ENCODE results near the gene NID2.

DNA sequence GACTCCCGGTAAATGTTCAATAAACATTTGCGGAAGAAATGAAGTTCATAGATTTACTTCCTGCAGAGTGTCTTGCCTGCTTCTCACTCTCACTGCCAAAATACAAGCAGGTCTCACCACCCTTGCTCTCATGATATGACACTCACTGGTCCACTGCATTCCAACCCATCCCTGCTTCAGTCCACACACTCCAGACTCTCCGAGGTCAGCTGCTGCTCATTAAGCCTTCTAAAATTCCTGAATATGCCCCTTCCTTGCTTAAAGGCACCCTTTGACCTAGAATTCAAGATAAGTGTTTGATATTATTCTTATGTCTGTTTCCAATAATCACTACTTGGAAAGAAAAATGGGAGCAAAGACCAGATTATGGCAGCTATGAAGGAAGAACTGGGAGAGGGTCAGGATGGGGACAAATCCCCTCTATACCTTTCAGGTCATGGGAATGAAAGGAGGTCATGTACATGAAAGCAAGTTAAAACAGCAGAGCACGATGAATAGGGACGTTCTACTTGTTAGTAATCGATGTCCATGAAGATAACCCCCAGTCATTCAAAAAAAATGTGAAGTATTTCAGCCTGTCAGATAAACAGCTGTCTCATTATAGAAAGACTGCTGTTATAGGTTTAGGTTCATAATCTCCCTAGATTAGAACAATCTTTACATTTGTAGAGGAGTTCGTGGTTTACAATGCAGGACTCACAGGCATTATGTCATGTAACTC, 10.5 kb upstream of the NID2 start:
- no peak for TF ChIP-seq POLR2AphosphoS5 (IDR thresholded peaks at IDR 0.05; ENCODE audit: low read depth, low read length)
- TF ChIP-seq, protein P1, sequence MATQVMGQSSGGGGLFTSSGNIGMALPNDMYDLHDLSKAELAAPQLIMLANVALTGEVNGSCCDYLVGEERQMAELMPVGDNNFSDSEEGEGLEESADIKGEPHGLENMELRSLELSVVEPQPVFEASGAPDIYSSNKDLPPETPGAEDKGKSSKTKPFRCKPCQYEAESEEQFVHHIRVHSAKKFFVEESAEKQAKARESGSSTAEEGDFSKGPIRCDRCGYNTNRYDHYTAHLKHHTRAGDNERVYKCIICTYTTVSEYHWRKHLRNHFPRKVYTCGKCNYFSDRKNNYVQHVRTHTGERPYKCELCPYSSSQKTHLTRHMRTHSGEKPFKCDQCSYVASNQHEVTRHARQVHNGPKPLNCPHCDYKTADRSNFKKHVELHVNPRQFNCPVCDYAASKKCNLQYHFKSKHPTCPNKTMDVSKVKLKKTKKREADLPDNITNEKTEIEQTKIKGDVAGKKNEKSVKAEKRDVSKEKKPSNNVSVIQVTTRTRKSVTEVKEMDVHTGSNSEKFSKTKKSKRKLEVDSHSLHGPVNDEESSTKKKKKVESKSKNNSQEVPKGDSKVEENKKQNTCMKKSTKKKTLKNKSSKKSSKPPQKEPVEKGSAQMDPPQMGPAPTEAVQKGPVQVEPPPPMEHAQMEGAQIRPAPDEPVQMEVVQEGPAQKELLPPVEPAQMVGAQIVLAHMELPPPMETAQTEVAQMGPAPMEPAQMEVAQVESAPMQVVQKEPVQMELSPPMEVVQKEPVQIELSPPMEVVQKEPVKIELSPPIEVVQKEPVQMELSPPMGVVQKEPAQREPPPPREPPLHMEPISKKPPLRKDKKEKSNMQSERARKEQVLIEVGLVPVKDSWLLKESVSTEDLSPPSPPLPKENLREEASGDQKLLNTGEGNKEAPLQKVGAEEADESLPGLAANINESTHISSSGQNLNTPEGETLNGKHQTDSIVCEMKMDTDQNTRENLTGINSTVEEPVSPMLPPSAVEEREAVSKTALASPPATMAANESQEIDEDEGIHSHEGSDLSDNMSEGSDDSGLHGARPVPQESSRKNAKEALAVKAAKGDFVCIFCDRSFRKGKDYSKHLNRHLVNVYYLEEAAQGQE (IDR thresholded peaks at IDR 0.05; ENCODE audit: insufficient read depth in 1 of 2, low read depth in 2 of 2, low read length in 2 of 2): no peak

Data from PFSK-1 (cell line).